Measurements from ENCODE around the gene MKRN2OS.

GRCh38 chr3:12579905-12580304, 34.6 kb upstream of the MKRN2OS start:
- TF ChIP-seq CTCF (IDR thresholded peaks at IDR 0.05) (no peak), POLR2A (IDR thresholded peaks at IDR 0.05) (no peak)

All from adrenal gland (tissue), 5 donors.